NCI-H1092 (cell line): ENCODE data around the gene CARD9.
"Not testable (repeated sequence)": the region's sequence is repeated elsewhere in the genome, so short reads cannot be mapped to it uniquely, and the experiment has no call there.

ENCODE experiments used
- DNase-seq: peaks from one replicate; lab custom pipeline; 2025; lab: John Stamatoyannopoulos, UW

The CARD9 gene

DNA sequence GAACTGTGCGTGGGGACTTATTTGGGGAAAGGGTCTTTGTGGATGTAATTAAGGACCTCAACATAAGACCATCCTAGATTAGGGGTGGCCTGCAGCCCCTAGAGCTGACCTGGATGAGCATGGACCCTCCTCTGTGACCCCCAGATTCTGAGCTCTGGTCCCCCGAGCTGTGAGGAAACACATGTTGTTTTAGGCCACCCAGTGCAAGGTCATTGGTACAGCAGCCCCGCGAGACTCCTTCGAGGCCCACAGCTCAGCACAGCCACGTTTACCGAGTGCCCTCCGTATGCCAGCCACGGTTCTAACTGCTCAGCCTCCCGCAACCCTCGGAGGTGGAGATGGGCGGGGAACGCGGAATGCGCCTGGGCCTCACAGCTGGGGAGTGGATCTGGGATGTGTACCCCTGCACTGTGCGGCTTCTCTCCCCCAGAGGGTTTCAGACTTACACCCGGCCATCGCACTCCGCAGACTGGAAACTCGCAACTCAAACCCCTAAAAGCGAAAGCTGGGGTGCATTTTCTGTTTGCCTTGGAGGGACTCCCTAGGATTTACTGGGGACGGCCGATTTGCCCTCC is 50.6 kb downstream of the CARD9 start:
- DNase-seq = no peak

DNA sequence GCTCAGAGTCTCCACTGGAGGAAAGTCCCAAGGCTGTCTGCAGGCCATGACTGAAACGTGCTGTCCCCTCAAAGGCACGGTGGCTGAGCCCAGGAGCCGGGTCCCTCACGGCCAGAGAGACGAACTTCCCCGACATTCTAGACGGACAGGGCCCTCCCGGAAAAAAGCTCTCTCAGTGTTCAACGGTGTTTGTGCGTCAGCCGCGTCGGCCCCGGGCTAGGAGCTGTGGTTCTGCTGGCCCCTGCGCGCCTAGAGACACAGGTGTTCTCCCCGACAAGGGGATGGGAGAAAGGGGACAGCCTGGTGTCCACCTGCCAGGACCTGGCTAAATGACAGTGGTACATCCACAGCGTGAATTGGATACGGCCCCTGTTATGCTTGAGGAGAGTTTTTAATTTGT is 51.9 kb downstream of the CARD9 start:
- no peak for DNase-seq

DNA sequence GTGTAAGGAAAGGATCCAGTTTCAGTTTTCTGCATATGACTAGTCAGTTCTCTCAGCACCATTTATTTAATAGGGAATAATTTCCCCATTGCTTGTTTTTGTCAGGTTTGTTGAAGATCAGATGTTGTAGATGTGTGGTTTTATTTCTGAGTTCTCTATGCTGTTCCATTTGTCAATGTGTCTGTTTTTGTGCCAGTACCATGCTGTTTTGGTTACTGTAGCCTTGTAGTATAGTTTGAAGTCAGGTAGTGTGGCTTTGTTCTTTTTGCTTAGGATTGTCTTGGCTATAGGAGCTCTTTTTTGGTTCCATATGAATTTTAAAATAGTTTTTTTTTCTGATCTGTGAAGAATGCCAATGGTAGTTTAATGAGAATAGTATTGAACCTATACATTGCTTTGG is 52.5 kb downstream of the CARD9 start:
- not testable (repeated sequence) for DNase-seq

DNA sequence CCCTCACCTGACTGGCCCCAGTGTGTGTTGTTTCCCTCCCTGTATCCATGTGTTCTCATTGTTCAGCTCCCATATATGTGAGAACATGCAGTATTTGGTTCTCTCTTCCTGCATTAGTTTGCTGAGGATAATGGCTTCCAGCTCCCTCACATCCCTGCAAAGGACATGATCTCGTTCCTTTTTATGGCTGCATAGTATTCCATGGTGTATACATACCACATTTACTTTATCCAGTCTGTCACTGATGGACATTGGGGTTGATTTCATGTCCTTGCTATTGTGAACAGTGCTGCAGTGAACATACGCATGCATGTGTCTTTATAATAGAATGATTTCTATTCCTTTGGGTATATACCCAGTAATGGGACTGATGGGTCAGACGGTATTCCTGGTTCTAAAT is 53.5 kb downstream of the CARD9 start:
- DNase-seq = not testable (repeated sequence)

DNA sequence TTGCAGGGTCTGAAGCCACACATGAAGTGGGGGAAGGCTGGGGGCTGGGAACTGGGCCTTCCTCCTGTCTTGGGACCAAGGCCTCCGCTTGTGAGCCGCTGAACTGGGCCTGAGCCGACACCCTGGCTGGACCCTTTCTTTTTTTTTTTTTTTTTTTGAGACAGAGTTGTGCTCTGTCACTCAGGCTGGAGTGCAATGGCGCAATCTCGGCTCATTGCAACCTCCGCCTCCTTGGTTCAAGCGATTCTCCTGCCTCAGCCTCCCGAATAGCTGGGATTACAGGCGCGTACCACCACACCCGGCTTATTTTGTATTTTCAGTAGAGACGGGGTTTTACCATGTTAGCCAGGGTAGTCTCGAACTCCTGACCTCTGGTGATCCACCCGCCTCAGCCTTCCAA is 54.2 kb downstream of the CARD9 start:
- not testable (repeated sequence) for DNase-seq

DNA sequence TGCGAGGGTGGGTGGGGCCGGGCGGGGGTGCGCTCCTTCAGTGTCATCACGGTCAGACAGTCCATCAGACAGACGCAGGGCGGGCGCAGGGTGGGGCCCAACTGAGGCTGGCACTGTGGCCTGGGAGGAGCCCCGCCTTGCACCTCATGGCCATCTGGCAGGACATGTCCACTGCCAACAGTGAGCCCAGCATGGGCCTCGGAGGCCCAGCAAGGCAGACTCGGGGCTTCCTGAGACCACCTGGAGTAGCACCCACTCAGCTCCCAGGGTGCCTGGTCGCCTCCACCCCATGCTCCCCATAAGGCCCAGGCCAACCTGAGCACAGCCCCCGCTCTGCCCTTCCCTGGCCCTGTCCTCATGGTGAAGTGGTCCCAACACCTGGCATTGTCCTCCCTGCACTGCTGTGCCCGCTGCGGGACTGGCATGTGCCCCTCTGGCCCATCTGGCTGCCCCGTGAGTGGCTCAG is 54.7 kb downstream of the CARD9 start:
- DNase-seq = no peak

DNA sequence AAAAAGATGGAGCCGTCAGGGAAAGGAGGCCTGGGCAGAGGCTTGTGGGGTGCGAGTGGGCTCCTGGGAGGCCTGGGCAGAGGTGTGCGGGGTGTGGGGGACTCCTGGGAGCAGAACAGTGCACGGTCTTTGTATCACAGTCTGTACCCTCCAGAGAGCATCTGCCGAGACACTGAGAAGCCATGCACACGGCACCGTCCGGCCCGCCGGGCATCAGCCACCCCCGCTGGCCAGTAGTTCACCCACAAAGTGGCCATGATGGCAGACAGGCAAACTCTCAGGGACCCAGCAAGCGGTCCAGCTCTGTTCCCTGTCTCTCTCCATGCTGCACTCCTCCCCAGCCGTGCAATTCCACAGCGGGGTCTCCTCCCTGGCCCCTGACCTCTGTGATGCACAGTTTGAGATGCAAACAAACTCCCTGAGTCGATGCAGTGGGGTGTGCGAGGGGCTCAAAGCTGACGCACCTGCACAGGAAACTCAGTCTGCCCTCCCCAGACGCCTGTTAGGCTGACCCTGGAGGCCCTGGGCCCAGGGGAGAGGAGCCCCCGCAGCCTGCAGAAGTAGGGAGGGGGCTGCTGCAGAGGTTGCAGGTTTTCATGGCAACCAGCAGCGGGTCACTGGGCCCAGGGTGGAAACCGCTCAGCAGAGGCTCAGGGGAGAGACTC is 55.2 kb downstream of the CARD9 start:
- DNase-seq = no peak

DNA sequence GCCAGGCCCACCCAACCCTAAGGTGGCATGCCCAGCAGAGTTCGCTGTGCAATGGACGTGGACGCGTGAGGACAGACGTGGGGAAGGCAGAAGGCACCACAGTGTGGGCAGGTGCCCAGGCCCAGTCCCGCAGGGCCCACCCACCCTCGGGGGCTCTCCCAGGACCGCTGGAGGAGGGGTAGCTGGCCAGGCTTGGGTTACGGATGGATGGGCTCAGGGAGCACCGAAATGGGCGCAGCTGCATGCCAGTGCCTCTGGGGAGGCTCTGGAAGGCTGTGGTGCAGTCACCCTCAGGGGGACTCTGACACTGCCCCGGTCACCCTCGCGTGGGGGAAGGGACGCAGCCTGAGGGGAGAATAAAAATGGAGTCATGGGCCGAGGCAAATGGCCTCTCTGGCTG is 55.8 kb downstream of the CARD9 start:
- no peak for DNase-seq

DNA sequence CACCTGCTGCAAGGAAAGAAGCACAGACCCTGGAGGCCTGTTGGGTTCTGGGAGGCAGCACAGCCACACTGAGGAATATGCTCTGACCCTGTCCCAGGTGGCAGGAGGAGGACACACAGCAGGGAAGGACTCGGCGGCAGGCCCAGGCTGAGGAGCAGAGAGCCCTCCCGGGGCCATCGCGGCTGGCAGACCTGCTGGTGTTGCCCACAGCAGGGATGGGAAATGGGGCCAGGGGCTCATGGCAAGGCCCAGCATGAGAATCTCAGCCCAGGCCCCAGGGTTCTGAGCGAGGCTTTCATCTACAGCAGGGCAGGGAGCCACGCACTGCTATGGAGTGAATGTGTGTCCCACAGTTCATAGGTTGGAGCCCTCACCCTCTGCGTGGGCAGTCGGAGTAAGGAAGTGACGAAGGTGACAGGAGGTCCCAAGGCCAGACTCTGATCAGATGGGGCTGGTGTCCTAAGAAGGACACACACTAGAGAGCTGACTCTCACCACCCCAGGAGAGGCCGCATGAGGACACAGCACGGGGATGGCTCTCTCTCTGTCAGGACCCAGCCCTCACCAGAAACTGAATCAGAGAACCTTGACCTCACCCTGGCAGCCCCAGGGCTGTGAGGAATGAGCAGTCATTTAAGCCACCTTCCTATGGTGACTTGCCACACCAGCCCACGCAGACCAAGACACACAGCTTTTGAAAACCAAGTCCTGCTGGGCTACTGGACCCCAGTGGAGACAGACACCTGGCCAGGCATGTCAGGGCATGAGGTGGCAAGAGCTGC is 56.4 kb downstream of the CARD9 start:
- DNase-seq = no peak

DNA sequence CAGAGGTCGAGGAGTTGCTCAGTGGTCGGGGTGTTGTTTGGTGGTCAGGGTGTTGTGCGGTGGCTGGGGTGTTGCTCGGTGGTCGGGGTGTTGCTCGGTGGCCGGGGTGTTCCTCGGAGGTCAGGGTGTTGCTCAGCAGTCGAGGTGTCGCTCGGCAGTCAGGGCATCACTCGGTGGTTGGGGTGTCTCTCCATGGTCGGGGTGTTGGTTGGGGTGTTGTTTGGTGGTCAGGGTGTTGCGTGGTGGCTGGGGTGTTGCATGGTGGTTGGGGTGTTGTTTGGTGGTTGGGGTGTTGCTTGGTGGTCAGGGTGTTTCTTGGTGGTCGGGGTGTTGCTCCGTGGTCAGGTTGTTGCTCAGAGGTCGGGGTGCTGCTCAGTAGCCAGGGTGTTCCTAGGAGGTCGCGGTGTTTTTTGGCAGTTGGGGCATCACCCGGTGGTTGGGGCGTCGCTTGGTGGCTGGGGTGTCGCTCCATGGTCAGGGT is 57.2 kb downstream of the CARD9 start:
- no peak for DNase-seq

DNA sequence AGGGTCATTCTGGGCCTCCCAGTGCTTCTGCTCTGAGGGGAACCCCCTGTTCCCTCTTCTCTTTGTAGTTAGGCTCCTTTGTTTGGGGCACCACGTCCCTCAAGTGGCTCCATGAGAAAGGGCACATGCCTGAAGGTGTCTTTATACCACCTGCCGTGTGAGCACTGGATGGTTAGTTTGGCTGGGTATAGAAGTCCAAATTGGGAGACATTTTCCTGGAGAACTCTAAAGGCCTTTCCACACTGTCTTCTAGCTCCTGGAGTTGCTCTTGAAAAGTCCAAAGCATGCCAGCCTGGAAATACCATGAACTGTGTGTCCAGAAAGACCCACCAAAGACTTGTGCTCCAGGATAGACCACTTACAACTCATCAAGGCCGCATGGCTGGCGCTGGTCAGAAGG is 58.5 kb downstream of the CARD9 start:
- DNase-seq = no peak

DNA sequence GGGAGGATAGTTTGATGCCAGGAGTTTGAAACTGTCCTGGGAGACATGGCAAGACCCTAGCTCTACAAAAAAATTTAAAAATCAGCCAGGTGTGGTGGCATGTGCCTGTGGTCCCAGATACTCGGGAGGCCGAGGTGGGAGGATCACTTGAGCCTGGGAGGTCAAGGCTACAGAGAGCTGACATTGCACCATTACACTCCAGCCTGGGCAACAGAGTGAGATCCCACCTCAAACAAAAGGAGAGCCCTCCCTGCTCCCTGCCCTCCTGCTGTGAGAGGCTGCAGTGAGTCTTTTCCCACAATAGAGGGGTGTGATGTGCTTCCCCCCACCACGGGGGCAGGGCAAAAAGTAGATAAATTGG is 59.4 kb downstream of the CARD9 start:
- DNase-seq = no peak
